Chondrocyte (in vitro differentiated cells): ENCODE data around the gene DDX25. TPM values are rescaled to one million over a fixed set of nuclear protein-coding genes. Genes with fewer than 3 reads are reported as not detected.

Source experiments
- DNase-seq: peaks from one replicate; pipeline ENCODE4 v3.0.0; 2021; ENCODE audit warnings: mixed read lengths, low spot score
- H3K27ac Mint-ChIP-seq: one replicate; pipeline ENCODE4 v1.8.0; 2021; ENCODE audit warnings: mild to moderate bottlenecking, moderate library complexity, mixed read lengths; ENCODE audit not compliant: unreplicated experiment
- H3K27me3 Mint-ChIP-seq: 2 replicates; pipeline ENCODE4 v1.8.0; 2021; ENCODE audit warnings: low read depth, mixed read lengths
- H3K36me3 Mint-ChIP-seq: 2 replicates; pipeline ENCODE4 v1.8.0; 2021; ENCODE audit warnings: low read depth, mixed read lengths
- H3K4me1 Mint-ChIP-seq: 2 replicates; pipeline ENCODE4 v1.8.0; 2021; ENCODE audit warnings: low read depth, mild to moderate bottlenecking, mixed read lengths
- H3K4me3 Mint-ChIP-seq: one replicate; pipeline ENCODE4 v1.8.0; 2021; ENCODE audit warnings: mild to moderate bottlenecking, moderate library complexity, mixed read lengths; ENCODE audit not compliant: unreplicated experiment
- H3K9me3 Mint-ChIP-seq: 2 replicates; pipeline ENCODE4 v1.8.0; 2021; ENCODE audit warnings: low read depth, mixed read lengths
- total RNA-seq: library from RNA; stranded (reverse); gene quantifications from 3 replicates; pipeline ENCODE4 v1.2.1, GENCODE V29; 2021
- TF ChIP-seq, protein P1 (sequence below): fragments of 200-600 bp; sonication (generic); IDR thresholded peaks from 2 replicates; pipeline ENCODE4 v1.5.0; 2021; ENCODE audit warnings: antibody characterized with exemption, mild to moderate bottlenecking, moderate library complexity

DDX25 gene
- total RNA-seq, 1 donor from 2014 or later: not detected

DNA sequence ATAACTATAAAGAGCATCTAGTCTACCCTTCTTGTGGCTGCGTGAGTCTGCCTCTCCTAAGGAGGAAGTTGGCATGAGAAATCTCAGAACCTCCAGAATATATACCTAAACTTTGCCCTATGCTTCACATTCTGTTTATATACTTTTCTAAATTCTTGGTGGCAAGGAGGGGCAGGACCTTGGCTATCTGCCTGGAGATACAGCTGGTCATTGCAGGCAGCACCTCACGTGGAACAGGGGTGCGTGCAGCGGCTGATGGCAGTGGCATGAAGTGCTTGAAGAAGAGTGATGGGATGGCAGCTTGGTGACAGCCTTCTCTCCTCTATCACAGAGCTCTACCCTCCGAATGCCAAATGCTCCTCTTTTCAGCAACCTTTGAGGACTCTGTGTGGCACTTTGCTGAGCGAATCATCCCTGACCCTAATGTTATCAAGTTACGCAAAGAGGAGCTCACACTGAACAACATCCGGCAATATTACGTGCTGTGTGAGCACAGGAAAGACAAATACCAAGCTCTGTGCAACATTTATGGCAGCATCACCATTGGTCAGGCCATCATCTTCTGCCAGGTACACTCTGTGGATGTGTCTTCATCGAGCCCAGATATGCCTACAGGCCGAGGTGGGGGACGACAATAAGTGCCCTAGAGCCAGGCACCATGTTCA, 12.5 kb downstream of the DDX25 start:
- H3K4me1 Mint-ChIP-seq: no peaks in the 10 kb centered on the region
- H3K27me3 Mint-ChIP-seq: peaks cover 41% of the 10 kb centered on the region
- DNase-seq: no peak
- TF ChIP-seq, protein P1, sequence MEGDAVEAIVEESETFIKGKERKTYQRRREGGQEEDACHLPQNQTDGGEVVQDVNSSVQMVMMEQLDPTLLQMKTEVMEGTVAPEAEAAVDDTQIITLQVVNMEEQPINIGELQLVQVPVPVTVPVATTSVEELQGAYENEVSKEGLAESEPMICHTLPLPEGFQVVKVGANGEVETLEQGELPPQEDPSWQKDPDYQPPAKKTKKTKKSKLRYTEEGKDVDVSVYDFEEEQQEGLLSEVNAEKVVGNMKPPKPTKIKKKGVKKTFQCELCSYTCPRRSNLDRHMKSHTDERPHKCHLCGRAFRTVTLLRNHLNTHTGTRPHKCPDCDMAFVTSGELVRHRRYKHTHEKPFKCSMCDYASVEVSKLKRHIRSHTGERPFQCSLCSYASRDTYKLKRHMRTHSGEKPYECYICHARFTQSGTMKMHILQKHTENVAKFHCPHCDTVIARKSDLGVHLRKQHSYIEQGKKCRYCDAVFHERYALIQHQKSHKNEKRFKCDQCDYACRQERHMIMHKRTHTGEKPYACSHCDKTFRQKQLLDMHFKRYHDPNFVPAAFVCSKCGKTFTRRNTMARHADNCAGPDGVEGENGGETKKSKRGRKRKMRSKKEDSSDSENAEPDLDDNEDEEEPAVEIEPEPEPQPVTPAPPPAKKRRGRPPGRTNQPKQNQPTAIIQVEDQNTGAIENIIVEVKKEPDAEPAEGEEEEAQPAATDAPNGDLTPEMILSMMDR: no peak
- H3K36me3 Mint-ChIP-seq: no peaks in the 10 kb centered on the region
- H3K4me3 Mint-ChIP-seq: no peak overlapping the region
- no peaks in the 10 kb centered on the region for H3K9me3 Mint-ChIP-seq
- H3K27ac Mint-ChIP-seq: no peak overlapping the region

DNA sequence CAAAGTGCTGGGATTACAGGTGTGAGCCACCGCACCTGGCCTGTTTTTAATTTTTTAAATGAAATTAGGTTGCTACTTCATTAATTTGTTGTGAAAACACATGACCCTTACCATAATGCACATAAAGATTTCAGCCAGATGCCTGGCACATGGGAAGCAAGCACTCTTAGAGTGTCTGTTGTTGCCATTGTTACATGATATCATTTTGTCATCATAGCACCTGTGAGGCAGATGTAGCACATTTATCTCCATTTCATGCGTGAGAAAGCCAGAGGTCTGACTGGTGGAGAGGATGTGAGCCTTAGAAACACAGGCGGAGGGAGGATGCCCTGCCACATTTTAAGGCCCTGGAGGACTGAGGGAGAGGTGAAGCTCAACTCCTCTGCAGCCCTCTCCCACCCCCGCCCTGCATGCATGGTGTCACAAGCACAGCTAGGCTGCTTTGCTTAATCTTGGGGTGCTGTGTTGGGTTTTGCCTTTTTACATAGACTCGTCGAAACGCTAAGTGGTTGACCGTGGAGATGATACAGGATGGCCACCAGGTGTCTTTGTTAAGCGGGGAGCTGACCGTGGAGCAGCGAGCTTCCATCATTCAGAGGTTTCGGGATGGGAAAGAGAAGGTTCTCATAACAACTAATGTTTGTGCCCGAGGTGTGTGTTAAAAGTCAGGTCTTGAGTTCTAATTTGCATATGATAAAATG, 14.0 kb downstream of the DDX25 start:
- Mint-ChIP-seq H3K27me3 (peaks cover 44% of the 10 kb centered on the region), H3K4me3 (no peak overlapping the region)

DNA sequence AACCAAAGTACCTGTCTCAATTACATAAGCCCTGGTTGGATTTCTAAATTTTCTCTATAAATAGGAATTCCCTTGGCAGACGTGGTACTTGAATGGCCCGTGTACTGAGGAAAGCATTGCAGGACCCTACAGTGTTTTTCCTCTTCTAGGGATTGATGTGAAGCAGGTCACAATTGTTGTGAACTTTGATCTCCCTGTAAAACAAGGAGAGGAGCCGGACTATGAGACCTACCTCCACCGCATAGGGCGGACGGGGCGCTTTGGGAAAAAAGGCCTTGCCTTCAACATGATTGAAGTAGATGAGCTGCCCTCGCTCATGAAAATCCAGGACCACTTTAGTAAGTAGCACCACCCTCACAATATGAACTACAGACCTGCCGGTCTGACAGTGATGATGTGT, 16.7 kb downstream of the DDX25 start:
- Mint-ChIP-seq H3K4me1 (peaks cover 8% of the 10 kb centered on the region), H3K27me3 (peaks cover 35% of the 10 kb centered on the region), H3K27ac (no peak overlapping the region)

More for the DNA sequence above, 14.0 kb downstream of the DDX25 start:
- no peak for DNase-seq
- Mint-ChIP-seq H3K4me1 (no peaks in the 10 kb centered on the region), H3K9me3 (no peaks in the 10 kb centered on the region), H3K27ac (no peak overlapping the region), H3K36me3 (no peaks in the 10 kb centered on the region)
- TF ChIP-seq, protein P1: no peak

DNA sequence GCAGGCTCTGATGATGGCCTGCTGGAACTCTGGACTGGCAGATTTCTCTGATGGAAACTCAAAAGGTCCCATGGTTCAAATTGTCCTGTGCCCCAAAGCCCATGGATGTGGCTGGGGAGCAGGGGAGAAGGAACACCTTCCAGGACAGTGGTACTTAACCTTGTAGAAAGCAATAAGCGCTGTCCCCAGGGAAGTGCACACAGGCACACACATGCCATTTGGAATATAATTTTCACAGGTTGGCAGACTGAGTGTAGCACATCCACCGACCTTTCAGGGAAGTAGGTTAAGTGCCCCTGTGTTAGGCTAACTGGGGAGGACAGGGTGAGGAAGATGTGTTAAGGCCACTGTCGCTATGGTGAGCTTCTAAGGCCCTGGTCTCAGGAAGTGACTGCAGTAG, 17.8 kb downstream of the DDX25 start:
- Mint-ChIP-seq H3K4me3 (no peak overlapping the region), H3K27ac (no peak overlapping the region), H3K36me3 (no peaks in the 10 kb centered on the region), H3K9me3 (no peaks in the 10 kb centered on the region), H3K4me1 (peaks cover 8% of the 10 kb centered on the region), H3K27me3 (peaks cover 32% of the 10 kb centered on the region)
- no peak for DNase-seq
- TF ChIP-seq, protein P1: no peak

More for the DNA sequence above, 16.7 kb downstream of the DDX25 start:
- TF ChIP-seq, protein P1: no peak
- no peaks in the 10 kb centered on the region for H3K9me3 Mint-ChIP-seq
- DNase-seq: no peak
- H3K36me3 Mint-ChIP-seq: no peaks in the 10 kb centered on the region
- no peak overlapping the region for H3K4me3 Mint-ChIP-seq

DNA sequence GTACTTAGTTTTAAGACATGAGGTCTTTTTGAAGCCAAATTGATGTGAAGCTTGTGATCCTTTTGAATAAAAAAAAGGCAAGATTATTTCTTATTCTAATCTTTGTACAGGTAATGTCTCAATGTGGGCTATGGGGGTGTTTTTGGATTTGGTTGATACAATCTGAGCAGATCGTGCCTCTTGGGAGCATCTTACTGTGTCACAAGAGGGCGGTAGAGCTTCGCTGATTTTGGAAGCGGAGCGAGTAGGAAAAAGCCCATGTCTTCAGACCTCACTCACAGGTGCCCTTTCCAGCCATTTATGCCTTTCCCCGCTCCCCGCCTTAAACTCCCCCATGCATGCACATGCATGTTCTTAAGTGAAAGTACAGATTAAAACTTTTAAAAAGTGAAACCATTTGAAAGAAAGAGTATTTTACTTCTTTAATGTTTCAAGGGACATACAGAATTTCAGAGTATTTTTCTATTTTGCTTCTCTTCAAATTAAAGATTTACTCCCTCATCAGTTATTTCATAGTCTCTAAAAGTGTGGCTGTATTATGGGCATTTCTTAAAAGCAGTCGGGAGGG, 18.8 kb downstream of the DDX25 start:
- Mint-ChIP-seq H3K4me1 (peaks cover 8% of the 10 kb centered on the region), H3K4me3 (no peak overlapping the region), H3K9me3 (no peaks in the 10 kb centered on the region), H3K36me3 (no peaks in the 10 kb centered on the region), H3K27me3 (peaks cover 30% of the 10 kb centered on the region), H3K27ac (no peak overlapping the region)
- DNase-seq: no peak
- TF ChIP-seq, protein P1: peak; percentile 93
